Liver (tissue), 9 donors: ENCODE data around the gene BIRC5. TPM values are rescaled to one million over a fixed set of nuclear protein-coding genes. Genes with fewer than 3 reads are reported as not detected.

Experiments used
- DNase-seq: peaks from one replicate; pipeline ENCODE4 v3.0.0-alpha.2; 2017; ENCODE audit warnings: low spot score
- H3K27ac ChIP-seq, 2 donors: one replicate each; pipeline ENCODE4 v1.7.0; 2013; ENCODE audit warnings: inconsistent platforms in 2 of 2, low read length in 2 of 2, control low read depth in 1 of 2, low read depth in 1 of 2, mild to moderate bottlenecking in 1 of 2
- H3K27me3 ChIP-seq, 4 donors: one replicate each; pipeline versions ENCODE4 v1.6.1 to v1.7.0; 2013; ENCODE audit warnings: low read length in 3 of 4, inconsistent platforms in 1 of 4, mild to moderate bottlenecking in 1 of 4, moderate library complexity in 1 of 4; ENCODE audit not compliant: control insufficient read depth in 4 of 4, insufficient read depth in 4 of 4
- H3K36me3 ChIP-seq, 4 donors: one replicate each; pipeline versions ENCODE4 v1.6.1 to v1.7.0; 2013; ENCODE audit warnings: low read length in 3 of 4, mild to moderate bottlenecking in 3 of 4, low read depth in 1 of 4, moderate library complexity in 1 of 4; ENCODE audit not compliant: control insufficient read depth in 4 of 4, insufficient read depth in 3 of 4
- H3K4me1 ChIP-seq, 4 donors: one replicate each; pipeline versions ENCODE4 v1.6.1 to v1.7.0; 2013; ENCODE audit warnings: low read length in 3 of 4, mild to moderate bottlenecking in 3 of 4, moderate library complexity in 1 of 4; ENCODE audit not compliant: control insufficient read depth in 4 of 4, insufficient read depth in 4 of 4
- H3K4me3 ChIP-seq, 3 donors: one replicate each; pipeline versions ENCODE4 v1.6.1 to v1.7.0; 2013; ENCODE audit warnings: low read length in 3 of 3, control low read depth in 1 of 3, low read depth in 1 of 3, mild to moderate bottlenecking in 1 of 3
- H3K9ac ChIP-seq, 2 donors: one replicate each; pipeline ENCODE4 v1.7.0; 2013; ENCODE audit warnings: low read length in 2 of 2, mild to moderate bottlenecking in 2 of 2, moderate library complexity in 2 of 2, control low read depth in 1 of 2, low read depth in 1 of 2
- H3K9me3 ChIP-seq, 4 donors: one replicate each; pipeline versions ENCODE4 v1.6.1 to v1.7.0; 2013; ENCODE audit warnings: low read length in 3 of 4; ENCODE audit not compliant: control insufficient read depth in 4 of 4
- ATF3 ChIP-seq: IDR thresholded peaks from 2 replicates; pipeline ENCODE4 v1.6.1; 2016; ENCODE audit warnings: antibody characterized with exemption
- CTCF ChIP-seq: fragments of 150-350 bp; IDR thresholded peaks from 2 replicates; pipeline ENCODE4 v1.5.1; 2017; ENCODE audit warnings: improper control_type of control experiment, low read depth, low read length; ENCODE audit not compliant: missing input control
- EGR1 ChIP-seq, 2 donors: IDR thresholded peaks; 2 replicates each; pipeline ENCODE4 v1.6.1; 2016 to 2018; ENCODE audit warnings: antibody characterized with exemption in 2 of 2, low read depth in 2 of 2
- FOXA1 ChIP-seq: IDR thresholded peaks from 2 replicates; pipeline ENCODE4 v1.6.1; 2016; ENCODE audit warnings: antibody characterized with exemption
- FOXA2 ChIP-seq: IDR thresholded peaks from 2 replicates; pipeline ENCODE4 v1.6.1; 2016; ENCODE audit warnings: antibody characterized with exemption
- GABPA ChIP-seq, 2 donors: IDR thresholded peaks in 1 of 2; conservative IDR thresholded peaks in 1 of 2; 2 replicates each; pipeline ENCODE4 v1.6.1; 2016; ENCODE audit warnings: antibody characterized with exemption in 2 of 2, mild to moderate bottlenecking in 1 of 2, moderate library complexity in 1 of 2
- HNF4A ChIP-seq, 2 donors: conservative IDR thresholded peaks; 2 replicates each; pipeline ENCODE4 v1.6.1; 2016; ENCODE audit warnings: antibody characterized with exemption in 2 of 2, mild to moderate bottlenecking in 2 of 2
- HNF4G ChIP-seq: IDR thresholded peaks from 2 replicates; pipeline ENCODE4 v1.6.1; 2016; ENCODE audit warnings: antibody characterized with exemption
- JUND ChIP-seq, 2 donors: IDR thresholded peaks; 2 replicates each; pipeline ENCODE4 v1.6.1; 2016; ENCODE audit warnings: antibody characterized with exemption in 2 of 2
- MAX ChIP-seq: IDR thresholded peaks from 2 replicates; pipeline ENCODE4 v1.6.1; 2016; ENCODE audit warnings: antibody characterized with exemption
- NR2F2 ChIP-seq: IDR thresholded peaks from 2 replicates; pipeline ENCODE4 v1.6.1; 2016; ENCODE audit warnings: antibody characterized with exemption
- RAD21 ChIP-seq, 2 donors: IDR thresholded peaks; 2 replicates each; pipeline ENCODE4 v1.6.1; 2016; ENCODE audit warnings: antibody characterized with exemption in 2 of 2, mild to moderate bottlenecking in 2 of 2
- REST ChIP-seq: IDR thresholded peaks from 2 replicates; pipeline ENCODE4 v1.6.1; 2016; ENCODE audit warnings: antibody characterized with exemption, mild to moderate bottlenecking
- RXRA ChIP-seq, 2 donors: IDR thresholded peaks; 2 replicates each; pipeline ENCODE4 v1.6.1; 2017 to 2018; ENCODE audit warnings: antibody characterized with exemption in 2 of 2, mild to moderate bottlenecking in 1 of 2
- SP1 ChIP-seq: IDR thresholded peaks from 2 replicates; pipeline ENCODE4 v1.6.1; 2018; ENCODE audit warnings: antibody characterized with exemption, mild to moderate bottlenecking
- TAF1 ChIP-seq: conservative IDR thresholded peaks from 2 replicates; pipeline ENCODE4 v1.6.1; 2016; ENCODE audit warnings: antibody characterized with exemption, mild to moderate bottlenecking
- YY1 ChIP-seq: IDR thresholded peaks from 2 replicates; pipeline ENCODE4 v1.6.1; 2016; ENCODE audit warnings: antibody characterized with exemption, mild to moderate bottlenecking
- ZBTB33 ChIP-seq: IDR thresholded peaks from 2 replicates; pipeline ENCODE4 v1.6.1; 2016; ENCODE audit warnings: antibody characterized with exemption
- whole genome bisulfite sequencing: extraction: QIAGEN DNeasy Blood & Tissue Kit; methylation state at CpG from one replicate; pipeline ENCODE4 v1.1.7; 2013; 5-methylcytosine and 5-hydroxymethylcytosine counted together
- polyA plus RNA-seq, 2 donors: library from polyadenylated mRNA; stranded (reverse) in 1 of 2; unstranded in 1 of 2; fragments of 200-250 nt in 1 of 2; fragments of >200 nt in 1 of 2; fragmentation: Nextera tagmentation in 1 of 2; extraction: Ambion mirVana in 1 of 2; gene quantifications; one replicate each; pipeline versions ENCODE4 v1.2.1 to v1.2.3, GENCODE V29; 2013 to 2015
- total RNA-seq, 2 donors: library from RNA; depleted of rRNA; stranded (reverse); fragments of >200 nt; gene quantifications; one replicate each; pipeline ENCODE4 v1.2.3, GENCODE V29; 2014
- donor health status: healthy.
- donor health status: healthy.
- donor health status: healthy.
- donor health status: healthy.
- donor health status: healthy.

Gene BIRC5
- total and polyA plus RNA-seq, 4 donors: 0.42 to 73.2 (median 3.1) TPM

- Histone ChIP-seq H3K27ac (peak within 1 kb of the TSS; percentile 79 to 80), H3K4me3 (peak within 1 kb of the TSS; percentile 80 to 99 (median 97)), H3K9me3 (no peaks in the 10 kb centered on the region), H3K36me3 (peaks cover 0 to 7% (median 4%) of the 10 kb centered on the region in 4 donors), H3K4me1 (peaks cover 16 to 55% (median 46%) of the 10 kb centered on the region in 4 donors), H3K9ac (peak within 1 kb of the TSS; percentile 67 to 89), H3K27me3 (no peaks in the 10 kb centered on the region)
- TF ChIP-seq ATF3: no peak
- TF ChIP-seq RAD21 (IDR thresholded peaks at IDR 0.05): peak; percentile 54 to 60
- peak; percentile 62 to 81 for TF ChIP-seq RXRA (IDR thresholded peaks at IDR 0.05)
- TF ChIP-seq ZBTB33: no peak
- peak in 1 of 2 donors; percentile 40 for TF ChIP-seq HNF4A (conservative IDR thresholded peaks at IDR 0.05)
- no peak for TF ChIP-seq GABPA (IDR thresholded peaks at IDR 0.05 in 1 of 2, conservative IDR thresholded peaks at IDR 0.05 in 1 of 2)
- peak; percentile 73 for TF ChIP-seq REST
- TF ChIP-seq YY1: peak; percentile 96
- TF ChIP-seq MAX: no peak
- TF ChIP-seq NR2F2: no peak
- TF ChIP-seq FOXA1: no peak
- peak; percentile 84 for TF ChIP-seq CTCF
- no peak for TF ChIP-seq JUND (IDR thresholded peaks at IDR 0.05)
- TF ChIP-seq SP1: peak; percentile 94
- peak; percentile 82 for TF ChIP-seq TAF1
- TF ChIP-seq HNF4G: no peak
- TF ChIP-seq FOXA2: no peak
- TF ChIP-seq EGR1 (IDR thresholded peaks at IDR 0.05; ENCODE audit: low read depth in 2 of 2): peak in 1 of 2 donors; percentile 47
- peak; percentile 98 for DNase-seq
- 4% methylated on average over 57 of the region's 57 CpGs for WGBS
Measured at GRCh38 chr17:78186692-78187595, 27.1 kb upstream of the BIRC5 start, which contains the start of the genes AFMID and TK1. AFMID (plus strand) TSS chr17:78187362; CDS start chr17:78187371, 9 bp downstream. TK1 (minus strand) TSS chr17:78187052; CDS start chr17:78186994, 58 bp downstream.
